B cell (primary cell): ENCODE measurements around the gene RORC. TPM values are rescaled to one million over a fixed set of nuclear protein-coding genes. Genes with fewer than 3 reads are reported as not detected.

Source experiments
- ATAC-seq: fragments of 200-7000 bp; cut with Tn5 transposase; one replicate; pipeline ENCODE4 v1.10.0; 2021; ENCODE audit warnings: low read depth, mild to moderate bottlenecking, moderate number of reproducible peaks, moderate library complexity
- CTCF ChIA-PET: fragments of 350-600 bp; sonication (Branson Sonifier 250); formaldehyde crosslinking; loops from one replicate; lab custom pipeline; 2021; ENCODE audit warnings: antibody characterized with exemption, inconsistent platforms; lab: Charles Lee
- POLR2A ChIA-PET: fragments of 350-600 bp; sonication (Branson Sonifier 250); formaldehyde crosslinking; loops from one replicate; lab custom pipeline; 2021; ENCODE audit warnings: antibody characterized with exemption; lab: Charles Lee
- DNase-seq: peaks from one replicate; pipeline ENCODE4 v3.0.0; 2013
- H2AFZ ChIP-seq: 2 replicates; pipeline ENCODE4 v1.6.1; 2012; ENCODE audit warnings: mild to moderate bottlenecking, low read depth, low read length; ENCODE audit not compliant: insufficient read depth, poor library complexity, severe bottlenecking
- H3K27ac ChIP-seq, 2 donors: 1 replicate in 1 of 2; 2 replicates in 1 of 2; pipeline ENCODE4 v1.5.1; 2012 to 2013; ENCODE audit warnings: low read length in 2 of 2, mild to moderate bottlenecking in 2 of 2, moderate library complexity in 1 of 2
- H3K27me3 ChIP-seq, 4 experiments: fragments of 200-600 bp in 1 of 4; sonication (generic) in 1 of 4; replicated peaks in 1 of 4; 1 replicate in 2 of 4; 2 replicates in 2 of 4; pipeline versions ENCODE4 v1.6.1 to v1.7.0; 2013 to 2016; ENCODE audit warnings: low read length in 3 of 4, mild to moderate bottlenecking in 2 of 4, mixed read lengths in 1 of 4, moderate library complexity in 1 of 4; ENCODE audit not compliant: insufficient read depth in 4 of 4, control insufficient read depth in 3 of 4; ENCODE audit errors: control extremely low read depth in 1 of 4
- H3K36me3 ChIP-seq, 2 experiments: replicated peaks in 1 of 2; 1 replicate in 1 of 2; 2 replicates in 1 of 2; pipeline versions ENCODE4 v1.6.1 to v1.7.1; 2013; ENCODE audit warnings: low read length in 1 of 2; ENCODE audit not compliant: insufficient read depth in 2 of 2, control insufficient read depth in 1 of 2; ENCODE audit errors: control extremely low read depth in 1 of 2, extremely low read depth in 1 of 2
- H3K4me1 ChIP-seq, 2 donors: fragments of 200-600 bp in 1 of 2; sonication (generic) in 1 of 2; 1 replicate in 1 of 2; 2 replicates in 1 of 2; pipeline versions ENCODE4 v1.5.1 to v1.6.1; 2013 to 2017; ENCODE audit warnings: low read length in 2 of 2; ENCODE audit not compliant: control insufficient read depth in 2 of 2, insufficient read depth in 2 of 2
- H3K4me2 ChIP-seq: replicated peaks from 2 replicates; pipeline ENCODE3; 2012; ENCODE audit warnings: mild to moderate bottlenecking, low read depth, low read length; ENCODE audit not compliant: poor library complexity, severe bottlenecking
- H3K4me3 ChIP-seq, 5 experiments: fragments of 200-600 bp in 1 of 5; sonication (generic) in 1 of 5; 1 replicate in 3 of 5; 2 replicates in 2 of 5; pipeline versions ENCODE4 v1.5.1 to v1.7.0; 2011 to 2016; ENCODE audit warnings: low read length in 4 of 5, mild to moderate bottlenecking in 4 of 5, low read depth in 2 of 5, control low read depth in 1 of 5, moderate library complexity in 1 of 5; ENCODE audit not compliant: insufficient read depth in 1 of 5; ENCODE audit errors: control extremely low read depth in 1 of 5, extremely low read depth in 1 of 5
- H3K79me2 ChIP-seq: fragments of 200-600 bp; sonication (generic); one replicate; pipeline ENCODE4 v1.6.0; 2016; ENCODE audit warnings: low read length; ENCODE audit not compliant: control insufficient read depth, insufficient read depth
- H3K9ac ChIP-seq: fragments of 200-600 bp; sonication (generic); 2 replicates; pipeline ENCODE4 v1.6.1; 2017; ENCODE audit warnings: mild to moderate bottlenecking, low read length, moderate library complexity
- H3K9me3 ChIP-seq, 3 donors: one replicate each; pipeline versions ENCODE4 v1.6.1 to v1.7.1; 2013; ENCODE audit warnings: low read length in 2 of 3; ENCODE audit not compliant: control insufficient read depth in 2 of 3, insufficient read depth in 1 of 3; ENCODE audit errors: control extremely low read depth in 1 of 3
- H4K20me1 ChIP-seq: 2 replicates; pipeline ENCODE4 v1.6.0; 2012; ENCODE audit warnings: mild to moderate bottlenecking, low read length; ENCODE audit not compliant: insufficient read depth, control insufficient read depth, poor library complexity, severe bottlenecking
- H3K27ac Mint-ChIP-seq: one replicate; pipeline ENCODE4 v1.8.0; 2021; ENCODE audit warnings: mixed read lengths
- H3K27me3 Mint-ChIP-seq: one replicate; pipeline ENCODE4 v1.8.0; 2021; ENCODE audit warnings: mixed read lengths
- H3K4me1 Mint-ChIP-seq: one replicate; pipeline ENCODE4 v1.8.0; 2021; ENCODE audit warnings: mixed read lengths
- H3K4me3 Mint-ChIP-seq: one replicate; pipeline ENCODE4 v1.8.0; 2021; ENCODE audit warnings: mixed read lengths
- H3K9me3 Mint-ChIP-seq: one replicate; pipeline ENCODE4 v1.8.0; 2022; ENCODE audit warnings: mixed read lengths; ENCODE audit not compliant: insufficient read depth
- CTCF ChIP-seq: fragments of 200-600 bp; IDR thresholded peaks from one replicate; pipeline ENCODE4 v1.8.0; 2022; ENCODE audit warnings: antibody characterized with exemption, mild to moderate bottlenecking
- EZH2 ChIP-seq: IDR thresholded peaks from 2 replicates; pipeline ENCODE4 v1.6.1; 2012; ENCODE audit warnings: borderline replicate concordance, low read depth, mild to moderate bottlenecking, moderate library complexity, low read length; ENCODE audit not compliant: insufficient read depth, poor library complexity, severe bottlenecking
- WGBS: methylation state at CpG from one replicate; pipeline ENCODE4 v1.1.5; 2013; ENCODE audit warnings: missing lambda C conversion rate; ENCODE audit not compliant: insufficient coverage; 5-methylcytosine and 5-hydroxymethylcytosine counted together
- intact Hi-C: fragments of 100-400 bp; cut with micrococcal nuclease; formaldehyde crosslinking; loops from one replicate; pipeline ENCODE4 v1.10.0; 2022
- polyA plus RNA-seq: library from polyadenylated mRNA; depleted of rRNA; stranded (reverse); fragments of >200 nt; gene quantifications from 2 replicates; pipeline ENCODE4 v1.2.3, GENCODE V29; 2012
- total RNA-seq, 2 donors: library from RNA; stranded (reverse); fragments of 120-200 nt in 1 of 2; gene quantifications; 1 replicate in 1 of 2; 2 replicates in 1 of 2; pipeline versions ENCODE4 v1.2.3 to v1.2.4, GENCODE V29; 2013 to 2022

Gene RORC
- total and polyA plus RNA-seq, 2 donors (not counting 1 experiment from before 2014, with no cell fraction given) = 0.15 TPM; not detected in 1

GRCh38 chr1:151833172-151833900 lies 1.7 kb upstream of the RORC start:
- Histone ChIP-seq H3K36me3 (no peaks in the 10 kb centered on the region), H3K4me3 (no peak overlapping the region), H3K27ac (no peak overlapping the region), H3K4me1 (peaks cover 17 to 21% of the 10 kb centered on the region in 2 donors), H3K27me3 (peaks cover 0 to 16% (median 3%) of the 10 kb centered on the region in 4 experiments), H3K79me2 (no peaks in the 10 kb centered on the region), H3K9ac (no peak overlapping the region), H3K4me2 (no peak overlapping the region), H2AFZ (no peak overlapping the region), H4K20me1 (no peaks in the 10 kb centered on the region), H3K9me3 (no peaks in the 10 kb centered on the region)
- CTCF ChIA-PET = interaction anchor here (1.6 kb wide), 1 partner anchor 43 kb away, joined by 3 read pairs; the partner anchor contains the start of gene TDRKH
- no peak for TF ChIP-seq EZH2
- no peak for TF ChIP-seq CTCF
- DNase-seq (no peak), ATAC-seq (no peak)
- POLR2A ChIA-PET = no interaction called here
- H3K4me1 Mint-ChIP-seq = peaks cover 22% of the 10 kb centered on the region
- H3K27me3 Mint-ChIP-seq = peaks cover 21% of the 10 kb centered on the region
- no peak overlapping the region for H3K4me3 Mint-ChIP-seq
- H3K9me3 Mint-ChIP-seq = no peaks in the 10 kb centered on the region
- WGBS = 97% methylated on average over 4 of the region's 8 CpGs
- intact Hi-C loops = loop anchor here (10.0 kb wide), 1 partner anchor 109 kb away; the partner anchor contains the start of gene RIIAD1
- H3K27ac Mint-ChIP-seq = no peak overlapping the region
